Fibroblast of the conjunctiva (primary cell): ENCODE measurements around the gene APOM.

Source experiments
- DNase-seq: peaks from one replicate; pipeline ENCODE4 v3.0.0-alpha.2; 2010; ENCODE audit warnings: low read depth

APOM gene

DNA sequence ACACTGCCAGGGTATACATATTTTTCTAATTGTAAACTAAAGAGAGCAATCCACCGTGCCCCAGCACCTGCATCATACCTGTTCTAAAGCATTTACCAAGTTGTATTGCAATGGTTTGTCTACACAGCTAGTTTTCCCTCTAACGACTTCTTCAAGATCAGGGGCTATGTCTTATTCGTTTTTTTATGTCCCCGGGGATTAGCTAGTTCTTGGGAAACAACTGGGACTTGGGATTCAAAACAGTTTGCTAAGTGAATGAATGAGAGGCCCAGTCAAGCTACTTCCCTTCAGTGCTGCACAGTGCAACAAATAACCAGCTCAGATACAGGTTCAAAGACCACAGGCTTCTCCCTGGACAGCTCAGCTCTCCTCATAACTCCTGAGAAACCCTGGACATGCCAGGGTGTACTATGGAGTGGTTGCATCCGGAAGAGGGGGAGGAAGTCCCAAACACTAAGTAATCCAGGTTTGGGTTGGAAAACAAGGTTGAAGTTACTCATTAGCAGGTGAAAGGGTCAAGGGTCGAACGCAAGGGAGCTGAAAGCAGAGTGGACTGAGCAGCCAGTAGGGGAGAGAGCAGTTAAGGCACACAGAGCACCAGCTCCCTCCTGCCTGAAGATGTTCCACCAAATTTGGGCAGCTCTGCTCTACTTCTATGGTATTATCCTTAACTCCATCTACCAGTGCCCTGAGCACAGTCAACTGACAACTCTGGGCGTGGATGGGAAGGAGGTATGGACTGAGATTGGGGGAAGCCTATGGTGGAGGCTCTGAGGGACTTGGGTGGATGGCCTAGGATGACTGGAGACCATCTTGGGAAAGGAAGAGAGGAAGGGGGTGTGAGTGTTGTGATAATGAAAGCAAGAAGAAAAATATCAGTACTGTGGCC lies at the start of gene APOM:
APOM (plus strand) TSS at position 546 of the 889 bp plus-strand sequence; CDS start at position 619, 73 bp downstream.
- no peak for DNase-seq

DNA sequence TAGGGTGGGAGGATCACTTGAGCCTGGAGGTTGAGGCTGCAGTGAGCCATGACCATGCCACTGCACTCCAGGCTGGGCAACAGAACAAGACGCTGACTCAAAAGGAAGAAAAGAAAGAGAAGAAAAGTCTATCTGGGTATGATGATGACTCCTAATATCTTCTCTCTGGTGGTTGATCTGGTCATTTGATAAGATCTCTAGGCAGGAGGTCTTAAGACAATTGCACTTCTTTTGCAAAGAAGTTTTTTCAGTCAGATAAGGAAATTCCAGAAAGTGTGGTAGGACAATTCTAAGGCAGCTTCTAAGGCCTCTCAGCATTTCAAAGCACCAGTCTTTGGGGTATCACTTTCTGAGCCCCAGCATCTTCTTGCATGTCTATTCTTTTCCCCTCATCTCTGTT lies 48.4 kb upstream of the APOM start:
- DNase-seq = no peak

DNA sequence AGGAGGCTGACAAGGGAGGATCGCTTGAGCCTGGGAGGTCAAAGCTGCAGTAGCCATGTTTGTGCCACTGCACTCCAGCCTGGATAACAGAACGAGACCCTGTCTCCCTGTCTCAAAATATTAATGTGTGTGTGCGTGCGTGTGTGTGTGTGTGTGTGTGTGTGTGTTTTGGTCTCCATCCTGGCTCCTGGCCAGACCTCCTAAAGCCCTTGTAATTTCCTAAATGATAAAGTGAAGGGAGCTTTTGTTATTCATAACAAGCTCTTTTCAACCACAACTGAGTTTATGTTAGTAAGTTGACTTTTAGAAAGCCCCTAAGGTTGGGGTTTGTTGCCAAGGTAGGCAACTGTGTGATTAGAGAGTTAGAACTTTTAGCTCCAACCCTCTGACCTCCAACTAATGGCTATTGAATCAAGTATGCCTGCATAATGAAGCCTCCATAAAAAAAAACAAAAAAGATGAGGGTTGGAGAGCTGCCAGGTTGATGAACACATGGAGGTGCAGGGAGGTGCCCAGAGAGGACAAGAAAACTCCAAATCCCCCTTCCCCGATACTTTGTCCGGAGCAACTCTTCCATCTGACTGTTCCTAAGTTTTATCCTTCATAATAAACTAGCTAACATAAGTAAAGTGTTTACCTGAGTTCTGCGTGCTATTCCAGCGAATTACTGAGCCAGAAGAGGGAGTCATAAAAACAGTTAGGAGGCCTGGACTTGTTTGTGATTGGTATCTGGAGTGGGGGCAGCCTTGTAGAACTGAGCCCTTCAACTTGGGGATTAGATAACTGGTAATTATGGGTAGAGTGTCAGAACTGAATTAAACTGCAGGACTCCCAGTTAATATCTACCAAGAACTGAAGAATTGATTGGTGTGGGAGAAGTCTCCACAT lies 45.9 kb upstream of the APOM start:
- DNase-seq = no peak

DNA sequence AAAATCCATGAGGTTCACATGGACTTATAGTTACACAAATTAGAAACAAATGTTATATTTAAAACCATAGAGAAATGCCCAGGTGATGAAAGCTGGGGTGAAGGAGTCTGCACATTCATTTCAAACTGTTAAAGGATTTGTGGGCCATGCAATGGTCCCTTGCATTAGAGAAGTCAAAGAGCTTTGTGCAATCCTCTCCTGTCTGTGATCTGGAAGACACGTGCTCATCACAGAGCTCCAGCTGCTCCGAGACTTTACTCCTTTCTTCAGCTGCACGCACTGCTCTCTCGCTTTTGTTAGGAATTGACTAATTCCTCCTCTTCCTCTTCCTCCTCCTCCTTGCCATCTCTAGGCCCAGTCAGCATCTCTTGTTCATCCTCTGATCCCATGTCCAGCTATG lies 44.7 kb upstream of the APOM start:
- peak; percentile 27 for DNase-seq

DNA sequence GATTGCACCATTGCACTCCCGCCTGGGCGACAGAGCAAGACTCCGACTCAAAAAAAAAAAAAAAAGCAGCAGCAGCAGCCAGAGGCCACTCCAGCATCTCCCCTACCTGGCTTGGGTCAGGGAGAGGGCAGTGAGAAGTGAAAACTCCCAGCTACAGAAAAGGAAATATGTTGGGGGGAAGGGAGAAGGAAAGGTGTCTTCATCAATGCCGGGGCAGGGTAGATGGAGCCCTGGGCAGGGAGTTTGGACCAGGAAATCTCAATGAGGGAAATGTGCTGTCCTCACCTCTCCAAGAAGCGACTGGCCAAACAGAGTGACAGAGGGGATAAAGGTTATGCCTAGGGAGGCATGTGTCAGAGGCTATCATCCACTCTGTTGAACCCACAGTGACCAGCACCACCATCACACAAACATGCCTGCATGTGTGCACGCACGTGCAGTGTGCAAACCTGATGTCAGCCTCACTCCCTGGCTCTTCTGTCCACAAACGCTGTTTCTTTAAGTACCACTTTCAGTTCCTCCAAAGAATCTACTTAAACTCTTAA lies 41.5 kb upstream of the APOM start:
- DNase-seq = no peak

DNA sequence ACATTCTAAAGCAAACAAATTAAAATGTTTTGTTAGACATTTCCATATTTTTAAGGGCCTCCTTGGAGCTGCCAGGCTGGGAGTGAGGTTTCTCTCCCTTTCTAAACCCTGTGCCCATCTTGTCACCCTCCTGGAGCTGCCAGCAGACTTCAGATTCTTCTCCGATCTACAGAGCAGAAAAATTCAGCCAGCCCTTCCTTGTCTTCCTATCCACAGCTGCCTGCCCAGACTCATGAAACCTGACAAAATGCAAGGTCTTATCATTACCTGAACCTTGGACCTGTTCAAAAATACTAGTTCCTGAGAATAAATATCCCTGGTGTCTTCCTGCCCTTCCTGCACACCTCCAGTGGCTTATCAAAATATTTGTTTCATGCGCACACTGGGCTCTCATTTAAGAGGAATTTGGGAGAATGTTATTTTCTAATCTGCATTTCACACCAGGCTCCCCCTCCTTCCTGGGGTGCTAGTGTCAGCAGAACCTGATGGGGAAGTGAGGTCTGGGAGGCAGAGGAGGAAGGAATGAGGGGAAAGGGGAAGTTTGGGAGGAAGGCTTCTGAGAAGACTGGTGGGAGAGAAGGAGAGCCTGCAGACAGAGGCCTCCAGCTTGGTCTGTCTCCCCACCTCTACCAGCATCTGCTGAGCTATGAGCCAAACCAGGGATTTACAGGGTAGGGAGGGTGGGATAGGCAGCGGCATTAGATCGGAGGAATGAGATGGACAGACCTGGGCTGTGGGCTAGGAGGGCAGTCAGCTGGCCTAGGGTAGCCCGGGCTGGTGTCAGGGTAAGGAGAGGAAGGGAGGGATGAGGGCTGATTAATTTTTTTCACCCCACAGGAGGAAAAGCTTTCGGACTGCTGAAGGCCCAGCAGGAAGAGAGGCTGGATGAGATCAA lies 40.8 kb upstream of the APOM start, which contains the start of gene AIF1:
AIF1 (plus strand) TSS at position 551 of the 895 bp plus-strand sequence; CDS start at position 647, 96 bp downstream.
- DNase-seq = no peak

DNA sequence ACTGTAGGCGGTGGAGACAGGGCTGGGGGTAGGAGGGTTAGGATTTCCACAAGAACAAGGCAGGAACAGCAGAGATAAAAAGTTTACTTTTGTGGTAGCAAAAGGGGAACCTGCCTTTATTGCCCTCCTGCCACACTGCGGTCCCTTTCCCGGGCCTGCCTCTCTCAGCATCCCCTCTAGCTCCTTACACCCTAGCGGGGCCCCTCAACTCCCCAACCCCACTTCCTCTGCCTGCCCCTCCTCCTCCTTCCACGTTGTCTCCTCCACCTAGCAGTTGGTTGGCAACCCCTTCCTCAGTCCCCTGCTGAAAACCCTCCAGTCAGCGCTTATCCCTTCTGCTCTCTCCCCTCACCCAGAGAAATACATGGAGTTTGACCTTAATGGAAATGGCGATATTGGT lies 39.9 kb upstream of the APOM start:
- no peak for DNase-seq

DNA sequence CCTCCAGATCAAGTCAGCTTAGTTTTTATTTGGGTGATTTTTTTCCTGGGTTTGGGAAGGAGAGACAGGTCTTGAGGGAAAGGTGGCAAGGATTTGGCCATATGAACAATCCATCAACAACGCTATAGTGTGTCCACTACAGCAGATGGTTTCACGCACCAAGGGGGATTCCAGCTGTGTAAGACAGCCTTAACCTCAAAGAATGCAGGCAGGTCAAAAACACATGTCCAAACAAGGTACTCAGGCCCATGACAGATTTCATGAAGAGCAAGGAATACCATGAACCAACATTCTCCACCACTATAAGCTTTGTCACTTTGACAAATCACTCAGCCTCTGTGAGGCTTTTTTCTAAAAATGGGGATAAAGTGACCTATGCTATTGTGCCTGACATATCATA lies 38.7 kb upstream of the APOM start:
- DNase-seq = no peak

DNA sequence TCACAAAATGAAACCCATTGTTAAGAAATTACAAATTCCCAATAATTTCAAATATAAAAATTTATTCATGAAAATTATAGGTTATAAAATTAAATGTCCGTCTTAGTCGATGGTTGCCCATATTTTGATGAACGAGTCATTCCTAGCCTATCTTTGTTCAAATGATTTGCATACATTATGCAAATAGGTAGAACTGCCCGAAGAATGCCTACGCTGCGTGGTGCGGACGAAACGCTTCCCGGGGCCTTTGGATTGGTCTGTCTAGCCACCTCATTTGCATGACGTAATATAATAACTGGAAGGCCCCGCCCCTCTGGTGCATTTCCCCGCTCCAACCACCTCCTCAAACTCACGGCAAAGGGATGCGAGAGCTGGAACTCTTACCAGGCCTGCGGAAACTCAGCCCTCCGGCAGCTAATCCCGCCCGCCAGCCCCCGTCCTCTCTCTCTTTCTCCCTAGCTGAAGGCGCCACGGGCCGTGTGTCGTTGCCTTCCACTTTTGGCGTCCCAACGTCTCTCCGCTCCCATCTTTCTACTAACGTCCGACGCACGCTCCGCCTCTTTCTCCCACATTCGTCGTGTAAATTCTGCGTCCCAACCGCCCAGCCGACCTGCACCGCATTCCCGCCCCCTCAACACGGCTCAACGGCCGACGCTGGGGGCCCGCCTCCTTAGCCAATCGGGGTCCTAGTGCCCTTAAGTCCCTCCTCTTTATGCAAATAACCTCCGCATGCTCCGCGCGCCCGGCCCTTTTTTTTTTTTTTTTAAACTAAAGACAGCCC lies 35.7 kb upstream of the APOM start:
- DNase-seq = peak; percentile 99

DNA sequence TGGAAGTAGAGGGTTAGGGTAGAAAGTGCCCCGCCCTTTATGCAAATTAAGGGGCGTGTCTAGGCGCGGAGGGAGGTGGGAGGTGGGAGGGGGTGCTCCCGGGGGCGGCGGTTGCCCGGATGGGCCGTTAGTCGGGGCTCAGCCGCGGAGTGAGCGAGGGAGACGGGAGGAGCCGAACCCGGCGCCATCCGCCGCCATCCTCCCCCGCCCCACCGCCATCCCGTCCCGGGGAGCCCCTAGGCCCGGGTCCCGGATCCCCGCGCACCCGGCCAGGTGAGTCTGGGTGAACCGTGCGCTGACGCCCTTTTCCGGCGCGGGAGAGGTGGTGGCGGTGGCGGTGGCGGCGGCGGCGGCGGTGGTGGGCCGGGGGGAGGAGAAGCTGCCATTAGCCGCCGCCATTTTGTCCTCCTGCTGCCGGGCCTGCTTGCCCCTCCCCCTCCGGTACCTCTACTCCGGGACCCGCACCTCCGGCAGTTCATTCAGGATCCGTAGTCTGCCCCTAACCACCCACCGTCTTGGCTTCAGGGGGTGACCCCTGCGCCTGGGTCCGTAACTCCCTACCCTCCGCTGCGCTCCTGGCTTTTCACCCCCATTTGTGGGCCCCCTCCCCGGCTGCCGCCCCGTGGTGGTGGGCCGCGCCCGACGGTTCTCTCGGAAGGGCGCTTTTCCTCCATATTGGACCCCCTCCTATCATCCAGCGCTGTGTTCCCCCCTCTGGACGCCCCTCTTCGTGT lies 34.9 kb upstream of the APOM start, which contains the start of gene PRRC2A:
PRRC2A (plus strand) TSS at position 130 of the 734 bp plus-strand sequence. CDS start 2,075 bp downstream, outside the sequence.
- DNase-seq = peak; percentile 41

DNA sequence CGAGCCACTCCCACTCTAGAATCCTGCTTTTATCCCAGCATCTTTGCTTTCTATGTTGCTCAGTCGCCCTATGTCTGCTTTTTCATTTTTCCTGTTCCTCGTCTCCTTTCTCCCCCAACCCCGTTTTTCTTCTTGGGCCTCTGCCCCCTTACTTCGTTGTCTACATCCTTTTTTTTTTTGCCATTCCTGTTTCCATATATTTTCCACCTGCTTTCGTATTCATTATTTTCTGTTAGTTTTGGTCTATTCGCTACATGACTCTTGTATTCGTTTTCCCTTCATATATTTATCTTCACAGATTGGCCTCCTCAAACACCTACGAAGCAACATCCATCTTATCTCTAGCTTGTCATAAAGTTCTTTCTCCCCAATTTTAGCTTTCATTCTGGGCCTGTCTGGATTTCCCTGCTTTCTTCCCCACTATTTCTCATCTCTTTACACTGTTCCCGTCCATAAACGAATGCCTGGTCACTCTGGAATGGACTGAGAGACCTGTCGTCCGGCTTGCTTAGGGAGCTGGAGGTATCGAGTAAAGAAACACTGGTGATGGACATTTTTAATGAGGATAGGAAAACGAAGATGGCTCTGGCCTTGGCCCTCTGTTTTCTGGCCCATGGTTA lies 34.3 kb upstream of the APOM start:
- no peak for DNase-seq

DNA sequence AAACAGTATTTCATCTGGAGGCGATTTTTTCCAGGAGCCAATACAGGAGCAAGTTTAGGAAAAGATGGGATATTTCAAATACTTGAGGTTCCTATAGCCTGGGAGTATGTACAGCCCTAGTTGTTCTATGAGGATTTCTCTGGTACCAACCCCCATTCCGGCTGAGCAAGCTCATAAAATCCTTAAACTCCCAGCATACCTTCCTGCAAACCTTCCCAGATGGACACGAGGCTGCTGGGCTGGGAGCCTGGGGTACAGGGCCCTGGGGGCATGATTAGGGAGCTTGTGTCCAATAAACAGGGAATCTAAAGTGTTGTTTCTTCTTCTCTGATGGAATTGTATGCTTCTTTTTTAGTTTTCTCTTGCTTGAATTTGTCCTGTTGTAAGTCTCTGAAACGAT lies 33.7 kb upstream of the APOM start:
- no peak for DNase-seq

DNA sequence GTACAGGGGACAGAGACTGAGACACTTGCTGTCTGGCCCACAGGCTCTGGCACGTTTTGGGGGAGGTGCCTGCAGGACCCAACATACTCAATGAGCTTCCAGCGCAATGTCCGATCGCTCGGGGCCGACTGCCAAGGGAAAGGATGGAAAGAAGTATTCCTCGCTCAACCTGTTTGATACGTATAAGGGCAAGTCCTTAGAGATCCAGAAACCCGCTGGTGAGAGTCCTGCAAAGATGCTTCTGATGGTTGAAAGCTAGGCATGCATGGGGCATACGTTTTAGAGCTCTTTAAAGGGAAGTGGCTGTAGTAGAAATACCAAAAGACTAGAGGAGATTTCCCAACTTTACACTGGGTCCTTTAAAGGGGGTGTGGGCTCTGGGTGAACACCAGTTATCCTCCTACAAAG lies 33.0 kb upstream of the APOM start:
- no peak for DNase-seq

DNA sequence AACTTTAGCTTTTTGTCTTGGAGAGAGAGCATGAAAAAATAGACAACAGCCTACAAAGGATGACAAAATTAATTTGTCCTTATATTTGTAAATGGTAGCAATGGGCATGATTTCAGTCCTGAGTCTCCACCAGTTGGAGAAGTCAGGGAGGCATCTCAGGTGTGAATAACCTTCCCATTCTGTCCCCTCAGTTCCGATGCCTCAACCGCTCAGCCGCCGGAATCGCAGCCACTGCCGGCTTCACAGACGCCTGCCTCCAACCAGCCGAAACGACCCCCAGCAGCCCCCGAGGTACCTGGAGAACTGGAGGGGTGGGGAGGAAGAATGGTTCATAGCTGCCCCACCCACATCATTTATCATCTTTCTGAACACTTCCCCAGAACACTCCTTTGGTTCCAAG lies 31.6 kb upstream of the APOM start:
- DNase-seq = no peak

DNA sequence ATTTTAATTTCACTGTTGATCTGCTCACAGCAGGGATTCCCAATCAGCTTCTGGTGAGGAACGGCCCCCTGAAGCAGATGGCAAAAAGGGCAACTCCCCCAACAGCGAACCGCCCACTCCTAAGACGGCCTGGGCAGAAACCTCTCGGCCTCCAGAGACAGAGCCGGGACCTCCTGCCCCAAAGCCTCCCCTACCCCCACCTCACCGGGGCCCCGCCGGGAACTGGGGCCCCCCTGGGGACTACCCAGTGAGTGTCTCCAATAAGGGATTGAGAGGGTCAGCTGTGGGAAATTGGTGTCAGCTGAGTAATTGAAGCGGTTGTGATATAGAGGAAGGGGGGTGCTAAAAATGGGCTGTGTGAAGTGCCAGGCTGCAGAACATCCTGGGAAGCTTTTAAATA lies 28.7 kb upstream of the APOM start:
- no peak for DNase-seq

DNA sequence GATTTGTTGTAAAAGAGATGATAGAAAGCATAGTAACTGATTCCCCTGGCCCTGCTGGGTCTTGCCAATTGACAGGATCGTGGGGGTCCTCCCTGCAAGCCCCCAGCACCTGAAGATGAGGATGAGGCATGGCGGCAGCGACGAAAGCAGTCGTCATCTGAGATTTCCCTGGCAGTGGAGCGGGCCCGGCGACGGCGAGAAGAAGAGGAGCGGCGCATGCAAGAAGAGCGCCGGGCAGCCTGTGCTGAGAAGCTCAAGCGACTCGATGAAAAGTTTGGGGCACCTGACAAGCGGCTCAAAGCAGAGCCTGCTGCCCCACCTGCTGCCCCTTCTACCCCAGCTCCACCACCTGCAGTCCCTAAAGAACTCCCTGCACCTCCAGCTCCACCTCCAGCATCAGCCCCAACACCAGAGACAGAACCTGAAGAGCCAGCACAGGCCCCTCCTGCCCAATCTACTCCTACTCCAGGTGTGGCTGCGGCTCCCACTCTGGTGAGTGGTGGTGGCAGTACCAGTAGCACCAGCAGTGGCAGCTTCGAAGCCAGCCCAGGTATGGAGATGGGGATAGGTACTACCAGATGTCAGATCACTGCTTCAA lies 27.9 kb upstream of the APOM start:
- DNase-seq = no peak

DNA sequence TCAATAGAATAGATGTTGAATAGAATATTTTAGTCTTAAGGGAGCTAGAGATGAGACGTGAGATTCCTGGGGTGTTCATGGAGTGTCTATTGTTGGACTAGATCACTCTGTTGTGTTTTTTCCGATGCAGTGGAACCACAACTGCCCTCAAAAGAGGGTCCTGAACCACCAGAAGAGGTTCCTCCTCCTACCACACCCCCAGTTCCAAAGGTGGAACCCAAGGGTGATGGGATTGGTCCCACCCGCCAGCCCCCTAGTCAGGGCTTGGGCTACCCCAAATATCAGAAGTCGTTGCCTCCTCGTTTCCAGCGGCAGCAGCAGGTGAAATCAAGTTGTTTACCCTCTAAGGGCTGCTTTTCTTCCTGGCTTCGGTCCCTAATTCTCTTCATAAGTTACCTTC lies 26.7 kb upstream of the APOM start:
- no peak for DNase-seq

DNA sequence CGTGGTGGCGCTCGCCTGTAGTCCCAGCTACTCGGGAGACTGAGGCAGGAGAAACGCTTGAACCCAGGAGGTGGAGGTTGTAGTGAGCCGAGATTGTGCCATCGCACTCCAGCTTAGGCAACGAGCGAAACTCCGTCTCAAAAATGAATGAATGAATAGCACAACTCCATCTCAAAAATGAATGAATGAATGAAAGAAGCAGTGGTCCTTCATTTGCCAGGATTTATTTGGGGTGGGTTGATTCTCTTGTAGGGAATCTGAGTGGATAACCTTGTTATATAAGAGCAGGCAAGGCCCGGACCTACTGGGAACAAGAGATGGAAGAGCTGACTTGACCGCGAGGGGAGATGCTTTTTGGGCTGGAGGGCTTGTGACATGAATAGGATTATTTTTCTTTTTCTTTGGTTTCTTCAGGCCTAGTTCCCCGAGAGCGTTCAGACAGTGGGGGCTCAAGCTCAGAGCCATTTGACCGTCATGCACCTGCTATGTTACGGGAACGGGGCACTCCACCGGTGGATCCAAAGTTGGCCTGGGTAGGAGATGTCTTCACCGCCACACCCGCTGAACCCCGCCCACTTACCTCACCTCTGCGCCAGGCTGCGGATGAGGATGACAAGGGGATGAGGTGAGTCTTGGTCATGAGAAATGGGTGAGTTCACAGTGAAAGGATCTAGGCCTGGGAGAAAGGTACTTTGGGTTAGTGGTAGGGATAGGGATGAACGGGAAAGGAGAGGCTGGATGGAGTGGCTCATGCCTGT lies 25.3 kb upstream of the APOM start:
- no peak for DNase-seq
